Testis (tissue), 2 donors: ENCODE measurements around the gene ABCC10.

ENCODE experiments used
- POLR2A ChIP-seq: fragments of 450-650 bp; IDR thresholded peaks from one replicate; pipeline ENCODE4 v1.6.1; 2017; ENCODE audit warnings: antibody characterized with exemption, mild to moderate bottlenecking, moderate library complexity
- TF ChIP-seq, protein P1 (sequence below), 3 experiments: fragments of 450-650 bp in 2 of 3; fragments of 200-600 bp in 1 of 3; sonication (generic) in 1 of 3; IDR thresholded peaks; one replicate each; pipeline ENCODE4 v1.5.1; 2016 to 2019; ENCODE audit warnings: antibody characterized with exemption in 3 of 3, mild to moderate bottlenecking in 2 of 3, moderate library complexity in 1 of 3

DNA sequence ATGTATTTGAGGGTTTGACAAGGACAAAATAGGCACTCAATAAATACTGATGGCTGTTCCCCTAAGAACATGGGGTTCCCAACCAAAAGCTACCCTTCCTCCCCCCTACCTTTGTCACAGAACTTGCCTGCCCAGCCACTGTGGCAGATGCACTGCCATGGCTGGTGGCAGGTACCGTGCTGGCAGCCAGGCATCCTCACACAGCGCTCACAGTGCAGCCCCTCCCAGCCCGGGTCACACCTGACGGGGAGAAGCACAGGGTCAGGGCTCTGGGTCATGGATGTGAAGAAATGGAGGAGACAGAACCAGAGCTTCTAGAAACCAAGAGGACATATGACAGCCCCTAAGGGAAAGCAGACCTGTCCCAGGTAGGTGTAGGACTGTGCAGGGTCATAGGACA lies 25.6 kb downstream of the ABCC10 start:
- TF ChIP-seq POLR2A: no peak
- TF ChIP-seq, protein P1, sequence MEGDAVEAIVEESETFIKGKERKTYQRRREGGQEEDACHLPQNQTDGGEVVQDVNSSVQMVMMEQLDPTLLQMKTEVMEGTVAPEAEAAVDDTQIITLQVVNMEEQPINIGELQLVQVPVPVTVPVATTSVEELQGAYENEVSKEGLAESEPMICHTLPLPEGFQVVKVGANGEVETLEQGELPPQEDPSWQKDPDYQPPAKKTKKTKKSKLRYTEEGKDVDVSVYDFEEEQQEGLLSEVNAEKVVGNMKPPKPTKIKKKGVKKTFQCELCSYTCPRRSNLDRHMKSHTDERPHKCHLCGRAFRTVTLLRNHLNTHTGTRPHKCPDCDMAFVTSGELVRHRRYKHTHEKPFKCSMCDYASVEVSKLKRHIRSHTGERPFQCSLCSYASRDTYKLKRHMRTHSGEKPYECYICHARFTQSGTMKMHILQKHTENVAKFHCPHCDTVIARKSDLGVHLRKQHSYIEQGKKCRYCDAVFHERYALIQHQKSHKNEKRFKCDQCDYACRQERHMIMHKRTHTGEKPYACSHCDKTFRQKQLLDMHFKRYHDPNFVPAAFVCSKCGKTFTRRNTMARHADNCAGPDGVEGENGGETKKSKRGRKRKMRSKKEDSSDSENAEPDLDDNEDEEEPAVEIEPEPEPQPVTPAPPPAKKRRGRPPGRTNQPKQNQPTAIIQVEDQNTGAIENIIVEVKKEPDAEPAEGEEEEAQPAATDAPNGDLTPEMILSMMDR (IDR thresholded peaks at IDR 0.05): no peak
